GM19438 (cell line): ENCODE results near the gene VPS35L.
"Not testable (repeated sequence)": the region's sequence is repeated elsewhere in the genome, so short reads cannot be mapped to it uniquely, and the experiment has no call there.

Experiments
- ATAC-seq: cut with Tn5 transposase; IDR thresholded peaks from one replicate; pipeline ENCODE4 v1.9.1; 2021; ENCODE audit warnings: low read depth; ENCODE audit not compliant: unreplicated experiment

VPS35L gene

GRCh38 chr16:19532601-19533000 lies 22.9 kb upstream of the VPS35L start:
- ATAC-seq = no peak

- no peak for ATAC-seq
Observed at GRCh38 chr16:19540241-19540970, 15.1 kb upstream of the VPS35L start.

- no peak for ATAC-seq
Observed at GRCh38 chr16:19542138-19542821, 13.2 kb upstream of the VPS35L start.

- ATAC-seq = not testable (repeated sequence)
Observed at GRCh38 chr16:19543278-19543996, 12.1 kb upstream of the VPS35L start.

GRCh38 chr16:19548144-19548543 lies 7.4 kb upstream of the VPS35L start:
- no peak for ATAC-seq

- ATAC-seq = no peak
Observed at GRCh38 chr16:19549673-19550072, 5.8 kb upstream of the VPS35L start.

- ATAC-seq = no peak
Observed at GRCh38 chr16:19555938-19556771, 652 bp downstream of the VPS35L start.

- no peak for ATAC-seq
Observed at GRCh38 chr16:19559242-19559910, 3.9 kb downstream of the VPS35L start.

GRCh38 chr16:19560078-19560477 lies 4.6 kb downstream of the VPS35L start:
- no peak for ATAC-seq

GRCh38 chr16:19563377-19563776 lies 7.9 kb downstream of the VPS35L start:
- no peak for ATAC-seq

- no peak for ATAC-seq
Observed at GRCh38 chr16:19566362-19566761, 10.9 kb downstream of the VPS35L start.

GRCh38 chr16:19567560-19567959 lies 12.1 kb downstream of the VPS35L start:
- ATAC-seq = no peak

- ATAC-seq = no peak
Observed at GRCh38 chr16:19573997-19574396, 18.5 kb downstream of the VPS35L start.

GRCh38 chr16:19574615-19575014 lies 19.1 kb downstream of the VPS35L start:
- ATAC-seq = no peak

- no peak for ATAC-seq
Observed at GRCh38 chr16:19578378-19578971, 23.0 kb downstream of the VPS35L start.

GRCh38 chr16:19582050-19582831 lies 26.7 kb downstream of the VPS35L start:
- no peak for ATAC-seq

GRCh38 chr16:19583665-19584300 lies 28.3 kb downstream of the VPS35L start:
- no peak for ATAC-seq

- ATAC-seq = no peak
Observed at GRCh38 chr16:19588661-19589060, 33.2 kb downstream of the VPS35L start.
